Ascending aorta (tissue), 2 donors: ENCODE data around the gene GRPEL1. TPM values are rescaled to one million over a fixed set of nuclear protein-coding genes. Genes with fewer than 3 reads are reported as not detected.

Experiments
- DNase-seq, 2 donors: peaks; one replicate each; pipeline ENCODE4 v3.0.0-alpha.2; 2019; ENCODE audit warnings: low spot score in 2 of 2
- H3K27ac ChIP-seq, 2 donors: fragments of 200-600 bp; sonication (generic); one replicate each; pipeline ENCODE4 v1.5.1; 2016 to 2017; ENCODE audit warnings: mild to moderate bottlenecking in 1 of 2
- H3K27me3 ChIP-seq: fragments of 200-600 bp; sonication (generic); one replicate; pipeline ENCODE4 v1.5.1; 2017
- H3K36me3 ChIP-seq, 2 donors: fragments of 200-600 bp; sonication (generic); one replicate each; pipeline ENCODE4 v1.5.1; 2016
- H3K4me1 ChIP-seq, 2 donors: fragments of 200-600 bp; sonication (generic); one replicate each; pipeline ENCODE4 v1.5.1; 2016 to 2017; ENCODE audit warnings: mild to moderate bottlenecking in 1 of 2
- H3K4me3 ChIP-seq, 2 donors: fragments of 200-600 bp; sonication (generic); one replicate each; pipeline ENCODE4 v1.5.1; 2016 to 2017; ENCODE audit warnings: mild to moderate bottlenecking in 1 of 2
- H3K9me3 ChIP-seq, 2 donors: fragments of 200-600 bp; sonication (generic); one replicate each; pipeline ENCODE4 v1.5.1; 2016
- intact Hi-C: fragments of 100-400 bp; cut with DNase I; formaldehyde crosslinking; loops from one replicate; pipeline ENCODE4 v1.15.1; 2023
- total RNA-seq: library from RNA; depleted of rRNA; stranded (reverse); fragments of >200 nt; gene quantifications from one replicate; pipeline ENCODE4 v1.1.0, GENCODE V29; 2016
- TF ChIP-seq, protein P1 (sequence below), 3 experiments: fragments of 200-600 bp in 2 of 3; fragments of 450-650 bp in 1 of 3; sonication (generic) in 2 of 3; IDR thresholded peaks; one replicate each; pipeline ENCODE4 v1.5.1; 2016 to 2019; ENCODE audit warnings: antibody characterized with exemption in 3 of 3, mild to moderate bottlenecking in 1 of 3, moderate library complexity in 1 of 3

The GRPEL1 gene
- total RNA-seq, 1 donor from 2014 or later = 42.5 TPM

DNA sequence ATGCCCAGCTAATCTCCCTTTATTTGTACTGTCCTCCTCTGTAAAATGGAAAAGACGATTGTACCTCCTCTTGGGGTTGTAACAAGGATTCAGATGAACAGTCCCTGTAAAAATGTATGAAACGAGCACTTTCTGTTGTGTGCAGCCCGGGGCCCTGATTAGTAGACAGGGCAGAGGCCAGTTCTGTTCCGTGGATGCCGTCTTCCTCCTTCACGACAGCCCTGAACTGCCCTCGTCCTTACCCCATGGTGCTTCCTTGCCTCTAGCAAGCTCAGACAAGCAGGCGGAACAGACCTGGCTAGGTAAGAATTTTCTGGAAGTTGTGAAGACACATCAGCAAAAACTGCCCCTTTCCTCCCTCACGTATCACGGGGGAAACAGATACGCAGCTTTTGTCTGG, 47.0 kb downstream of the GRPEL1 start:
- intact Hi-C loops = no loop called here
- Histone ChIP-seq H3K27me3 (no peaks in the 10 kb centered on the region), H3K27ac (no peak overlapping the region), H3K9me3 (no peaks in the 10 kb centered on the region), H3K4me3 (no peak overlapping the region), H3K36me3 (peaks cover 59 to 76% of the 10 kb centered on the region in 2 donors), H3K4me1 (no peaks in the 10 kb centered on the region)
- TF ChIP-seq, protein P1, sequence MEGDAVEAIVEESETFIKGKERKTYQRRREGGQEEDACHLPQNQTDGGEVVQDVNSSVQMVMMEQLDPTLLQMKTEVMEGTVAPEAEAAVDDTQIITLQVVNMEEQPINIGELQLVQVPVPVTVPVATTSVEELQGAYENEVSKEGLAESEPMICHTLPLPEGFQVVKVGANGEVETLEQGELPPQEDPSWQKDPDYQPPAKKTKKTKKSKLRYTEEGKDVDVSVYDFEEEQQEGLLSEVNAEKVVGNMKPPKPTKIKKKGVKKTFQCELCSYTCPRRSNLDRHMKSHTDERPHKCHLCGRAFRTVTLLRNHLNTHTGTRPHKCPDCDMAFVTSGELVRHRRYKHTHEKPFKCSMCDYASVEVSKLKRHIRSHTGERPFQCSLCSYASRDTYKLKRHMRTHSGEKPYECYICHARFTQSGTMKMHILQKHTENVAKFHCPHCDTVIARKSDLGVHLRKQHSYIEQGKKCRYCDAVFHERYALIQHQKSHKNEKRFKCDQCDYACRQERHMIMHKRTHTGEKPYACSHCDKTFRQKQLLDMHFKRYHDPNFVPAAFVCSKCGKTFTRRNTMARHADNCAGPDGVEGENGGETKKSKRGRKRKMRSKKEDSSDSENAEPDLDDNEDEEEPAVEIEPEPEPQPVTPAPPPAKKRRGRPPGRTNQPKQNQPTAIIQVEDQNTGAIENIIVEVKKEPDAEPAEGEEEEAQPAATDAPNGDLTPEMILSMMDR (IDR thresholded peaks at IDR 0.05) = no peak
- no peak for DNase-seq

DNA sequence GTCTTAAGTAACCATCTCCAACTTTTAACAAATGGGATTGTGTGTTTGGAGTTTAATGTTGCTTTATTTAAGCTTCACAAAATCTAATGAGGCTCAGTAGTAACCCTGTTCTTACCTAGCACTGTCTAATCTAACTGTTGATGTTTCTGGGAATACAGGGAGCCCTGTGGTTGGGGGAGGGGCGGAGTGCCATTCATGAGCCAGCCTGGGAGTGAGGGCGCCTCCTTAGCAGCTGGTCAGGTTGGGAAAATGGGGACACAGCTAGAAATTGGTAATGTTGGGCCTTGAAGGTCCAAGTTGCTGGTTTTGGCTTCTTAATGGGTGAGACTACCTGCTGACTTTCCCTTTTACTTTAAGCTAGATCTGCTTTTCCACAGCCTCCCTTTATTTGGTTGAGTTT, 47.6 kb downstream of the GRPEL1 start:
- Histone ChIP-seq H3K9me3 (no peaks in the 10 kb centered on the region), H3K27ac (no peak overlapping the region), H3K4me3 (no peak overlapping the region), H3K4me1 (no peaks in the 10 kb centered on the region), H3K27me3 (no peaks in the 10 kb centered on the region), H3K36me3 (peaks cover 59 to 76% of the 10 kb centered on the region in 2 donors)
- no peak for DNase-seq
- intact Hi-C loops = no loop called here
- TF ChIP-seq, protein P1 (IDR thresholded peaks at IDR 0.05) = no peak

DNA sequence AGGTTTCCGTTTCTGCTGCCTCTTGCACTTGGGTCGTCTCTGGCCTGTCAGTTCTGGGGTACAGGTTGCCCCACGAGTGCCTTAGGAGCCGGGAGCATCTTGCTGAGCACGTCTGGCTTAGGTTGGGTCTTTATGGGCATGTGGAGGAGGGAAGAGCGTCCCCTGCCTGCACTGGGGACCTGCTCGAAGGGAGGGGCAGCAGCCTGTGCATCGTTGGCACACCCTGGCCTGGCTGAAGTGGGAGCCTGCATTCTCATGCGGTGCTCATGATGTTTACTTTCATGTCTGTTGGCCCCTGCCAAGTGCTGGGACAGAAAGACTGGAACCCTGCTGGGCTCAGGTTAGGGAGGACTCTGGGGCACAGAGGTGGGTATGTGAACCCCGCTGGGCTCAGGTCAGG, 48.5 kb downstream of the GRPEL1 start:
- DNase-seq = no peak
- no peak overlapping the region for H3K27ac ChIP-seq
- H3K4me3 ChIP-seq = no peak overlapping the region
- no peaks in the 10 kb centered on the region for H3K27me3 ChIP-seq
- TF ChIP-seq, protein P1 (IDR thresholded peaks at IDR 0.05) = no peak
- no peaks in the 10 kb centered on the region for H3K4me1 ChIP-seq
- intact Hi-C loops = no loop called here
- H3K9me3 ChIP-seq = no peaks in the 10 kb centered on the region
- H3K36me3 ChIP-seq = peaks cover 55 to 76% of the 10 kb centered on the region in 2 donors

DNA sequence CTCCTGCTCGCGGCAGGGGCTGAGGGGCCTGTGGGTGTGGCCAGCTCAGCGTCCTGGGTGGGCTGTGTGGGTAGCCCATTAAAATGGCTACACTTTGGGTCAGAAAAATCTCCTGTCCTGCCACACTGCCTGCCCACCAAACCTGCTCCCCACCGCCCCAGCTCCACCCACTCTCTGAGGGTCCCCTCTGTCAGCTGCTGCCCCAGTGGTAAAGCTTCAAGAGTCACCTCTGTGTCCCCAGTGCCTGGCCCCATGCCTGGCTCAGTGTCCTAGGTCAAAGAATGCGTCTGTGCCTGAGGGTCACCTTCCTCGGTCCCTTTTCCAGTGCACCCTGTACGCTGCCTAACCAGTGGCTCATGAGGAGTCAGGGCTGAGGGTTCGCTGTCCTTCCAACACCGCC, 49.6 kb downstream of the GRPEL1 start:
- intact Hi-C loops = no loop called here
- TF ChIP-seq, protein P1 (IDR thresholded peaks at IDR 0.05) = no peak
- H3K27me3 ChIP-seq = no peaks in the 10 kb centered on the region
- H3K4me1 ChIP-seq = no peaks in the 10 kb centered on the region
- DNase-seq = no peak
- peaks cover 54 to 73% of the 10 kb centered on the region in 2 donors for H3K36me3 ChIP-seq
- no peak overlapping the region for H3K4me3 ChIP-seq
- no peak overlapping the region for H3K27ac ChIP-seq
- H3K9me3 ChIP-seq = no peaks in the 10 kb centered on the region

DNA sequence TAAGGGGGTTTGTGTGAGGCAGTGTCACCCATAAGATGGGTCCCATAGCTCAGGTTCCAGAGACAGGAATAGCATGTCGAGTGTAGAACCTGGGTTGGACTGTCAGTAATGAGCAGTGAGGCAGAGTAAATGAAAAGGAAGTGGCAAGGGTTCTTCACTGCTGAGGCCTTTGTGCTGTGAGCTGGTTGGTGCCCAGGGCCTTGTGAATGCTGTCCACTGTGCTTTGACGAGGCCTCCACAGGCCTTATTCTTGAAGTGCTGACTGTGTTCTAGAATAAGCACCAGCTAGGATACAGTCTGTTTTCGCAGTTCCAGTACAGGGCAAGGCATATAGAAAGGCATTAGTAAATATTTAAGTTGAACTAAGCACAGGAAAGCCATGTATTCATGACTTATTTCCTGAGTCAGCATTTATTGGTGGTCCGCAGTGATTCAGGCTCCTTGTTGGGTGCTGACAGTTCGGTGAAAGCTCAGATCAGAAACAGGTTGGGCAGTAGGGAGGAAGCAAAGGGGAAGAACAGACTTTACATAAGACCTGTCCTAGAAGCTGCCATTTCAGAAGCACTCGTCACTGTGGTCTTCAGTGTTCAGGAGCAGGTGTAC, 50.3 kb downstream of the GRPEL1 start:
- TF ChIP-seq, protein P1 (IDR thresholded peaks at IDR 0.05) = no peak
- no peak for DNase-seq
- no peaks in the 10 kb centered on the region for H3K9me3 ChIP-seq
- H3K27me3 ChIP-seq = no peaks in the 10 kb centered on the region
- H3K4me3 ChIP-seq = no peak overlapping the region
- no peak overlapping the region for H3K27ac ChIP-seq
- no peaks in the 10 kb centered on the region for H3K4me1 ChIP-seq
- peaks cover 57 to 76% of the 10 kb centered on the region in 2 donors for H3K36me3 ChIP-seq
- intact Hi-C loops = no loop called here

DNA sequence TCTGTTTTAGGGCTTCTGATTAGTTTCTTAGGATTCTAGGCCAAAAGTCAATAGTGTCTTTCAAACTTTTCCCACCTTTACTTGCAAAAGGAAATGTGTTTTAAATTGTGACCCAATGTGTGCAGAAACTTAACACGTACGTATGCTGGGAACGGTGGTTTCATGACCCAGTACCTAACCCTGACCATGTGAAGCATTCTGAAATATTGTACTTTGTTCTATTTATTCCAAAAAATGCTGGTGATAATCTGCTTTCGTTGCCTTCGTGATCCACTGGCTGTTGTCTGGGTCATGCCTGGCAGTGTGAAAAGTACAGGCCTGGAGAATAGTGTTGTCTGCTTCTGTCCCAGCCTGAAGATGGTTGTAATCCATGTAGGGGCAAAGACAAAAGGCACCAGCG, 51.4 kb downstream of the GRPEL1 start:
- intact Hi-C loops = no loop called here
- no peak overlapping the region for H3K4me3 ChIP-seq
- TF ChIP-seq, protein P1 (IDR thresholded peaks at IDR 0.05) = no peak
- no peak for DNase-seq
- H3K27ac ChIP-seq = no peak overlapping the region
- no peaks in the 10 kb centered on the region for H3K4me1 ChIP-seq
- H3K27me3 ChIP-seq = no peaks in the 10 kb centered on the region
- H3K36me3 ChIP-seq = peaks cover 54 to 78% of the 10 kb centered on the region in 2 donors
- H3K9me3 ChIP-seq = no peaks in the 10 kb centered on the region
